ENCODE data around the gene TIFAB.

GRCh38 chr5:135450336-135450735 lies 1.8 kb downstream of the TIFAB start:
- TF ChIP-seq, protein P1, sequence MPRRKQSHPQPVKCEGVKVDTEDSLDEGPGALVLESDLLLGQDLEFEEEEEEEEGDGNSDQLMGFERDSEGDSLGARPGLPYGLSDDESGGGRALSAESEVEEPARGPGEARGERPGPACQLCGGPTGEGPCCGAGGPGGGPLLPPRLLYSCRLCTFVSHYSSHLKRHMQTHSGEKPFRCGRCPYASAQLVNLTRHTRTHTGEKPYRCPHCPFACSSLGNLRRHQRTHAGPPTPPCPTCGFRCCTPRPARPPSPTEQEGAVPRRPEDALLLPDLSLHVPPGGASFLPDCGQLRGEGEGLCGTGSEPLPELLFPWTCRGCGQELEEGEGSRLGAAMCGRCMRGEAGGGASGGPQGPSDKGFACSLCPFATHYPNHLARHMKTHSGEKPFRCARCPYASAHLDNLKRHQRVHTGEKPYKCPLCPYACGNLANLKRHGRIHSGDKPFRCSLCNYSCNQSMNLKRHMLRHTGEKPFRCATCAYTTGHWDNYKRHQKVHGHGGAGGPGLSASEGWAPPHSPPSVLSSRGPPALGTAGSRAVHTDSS (tag by site-specific recombination; IDR thresholded peaks at IDR 0.05), result no peak
- TF ChIP-seq ZBTB6 (tag by site-specific recombination; IDR thresholded peaks at IDR 0.05) (no peak), SETDB1 (IDR thresholded peaks at IDR 0.05; ENCODE audit: insufficient read length, low read length) (no peak), ZNF157 (tag by site-specific recombination; IDR thresholded peaks at IDR 0.05) (no peak), ZNF624 (tag by site-specific recombination; IDR thresholded peaks at IDR 0.05) (no peak), ZEB2 (tag by site-specific recombination; IDR thresholded peaks at IDR 0.05) (no peak), ZNF19 (tag by site-specific recombination; IDR thresholded peaks at IDR 0.05; ENCODE audit: low read depth) (no peak), ZNF596 (tag by site-specific recombination; IDR thresholded peaks at IDR 0.05) (no peak), ZSCAN16 (tag by site-specific recombination; IDR thresholded peaks at IDR 0.05) (no peak), CTCF (tag by site-specific recombination; IDR thresholded peaks at IDR 0.05) (no peak), RBAK (tag by site-specific recombination; IDR thresholded peaks at IDR 0.05) (no peak), ZNF558 (tag by site-specific recombination; IDR thresholded peaks at IDR 0.05) (no peak)
